CD4-positive, alpha-beta T cell treated with Interleukin-6 at 100 ng/mL for 8 hours (primary cell): ENCODE measurements around the gene UBXN10.

ENCODE experiments used
- DNase-seq: peaks from one replicate; pipeline ENCODE4 v3.0.0-alpha.2; 2020; ENCODE audit warnings: mixed read lengths, low spot score

UBXN10 gene, protein sequence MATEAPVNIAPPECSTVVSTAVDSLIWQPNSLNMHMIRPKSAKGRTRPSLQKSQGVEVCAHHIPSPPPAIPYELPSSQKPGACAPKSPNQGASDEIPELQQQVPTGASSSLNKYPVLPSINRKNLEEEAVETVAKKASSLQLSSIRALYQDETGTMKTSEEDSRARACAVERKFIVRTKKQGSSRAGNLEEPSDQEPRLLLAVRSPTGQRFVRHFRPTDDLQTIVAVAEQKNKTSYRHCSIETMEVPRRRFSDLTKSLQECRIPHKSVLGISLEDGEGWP

DNA sequence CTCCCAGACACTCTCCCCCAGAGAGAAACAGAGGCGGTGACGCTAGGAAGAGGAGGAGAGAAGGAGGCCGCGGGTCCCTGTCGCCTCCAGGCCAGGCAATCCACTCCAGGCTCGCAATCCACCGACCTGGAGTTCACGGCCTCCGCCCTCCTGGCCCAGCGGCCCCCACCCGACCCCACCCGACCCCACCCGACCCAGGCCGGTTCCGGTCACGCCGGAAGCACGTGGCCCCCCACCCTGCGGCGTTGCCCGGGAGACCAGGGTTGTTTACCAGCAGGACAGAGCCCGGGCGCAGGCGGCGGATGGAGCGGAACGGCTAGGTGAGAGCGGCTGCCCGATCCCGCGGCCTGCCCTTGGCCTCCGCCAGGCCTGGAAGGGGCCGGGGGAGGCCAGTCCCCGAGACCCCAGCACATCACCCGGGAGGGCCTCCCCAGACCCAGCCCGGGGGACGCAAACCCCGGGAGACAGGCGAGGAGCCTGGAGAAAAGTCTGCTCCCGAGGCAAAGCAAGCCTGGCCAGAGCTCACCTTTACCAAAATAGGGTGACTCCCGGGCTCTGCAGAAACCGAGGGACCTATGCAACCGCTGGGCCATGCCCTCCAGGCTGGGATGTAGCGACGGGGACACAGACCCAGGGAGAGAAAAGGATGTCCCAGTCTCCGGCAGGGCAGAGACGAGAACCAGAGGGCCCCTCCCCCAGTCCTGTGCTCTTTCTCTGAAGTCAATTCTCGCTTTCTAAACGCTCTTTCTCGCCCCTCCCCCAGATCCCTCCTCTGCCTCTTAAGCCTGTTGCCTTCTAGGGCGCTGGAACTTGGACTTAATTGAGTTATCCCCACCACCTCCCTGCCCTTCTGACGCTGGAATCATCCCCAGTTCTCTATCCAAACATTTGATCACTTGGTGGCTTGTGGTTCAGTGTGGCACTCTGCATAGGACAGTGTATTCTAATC lies at the start of gene UBXN10, which contains the start of gene PLA2G2C:
Gene UBXN10 (plus strand): TSS at position 263 of the 949 bp plus-strand sequence. CDS start 4,466 bp downstream, outside the sequence.
Gene PLA2G2C (minus strand): TSS at position 685 of the 949 bp plus-strand sequence. CDS start 9,155 bp downstream, outside the sequence.
- peak; percentile 38 for DNase-seq

DNA sequence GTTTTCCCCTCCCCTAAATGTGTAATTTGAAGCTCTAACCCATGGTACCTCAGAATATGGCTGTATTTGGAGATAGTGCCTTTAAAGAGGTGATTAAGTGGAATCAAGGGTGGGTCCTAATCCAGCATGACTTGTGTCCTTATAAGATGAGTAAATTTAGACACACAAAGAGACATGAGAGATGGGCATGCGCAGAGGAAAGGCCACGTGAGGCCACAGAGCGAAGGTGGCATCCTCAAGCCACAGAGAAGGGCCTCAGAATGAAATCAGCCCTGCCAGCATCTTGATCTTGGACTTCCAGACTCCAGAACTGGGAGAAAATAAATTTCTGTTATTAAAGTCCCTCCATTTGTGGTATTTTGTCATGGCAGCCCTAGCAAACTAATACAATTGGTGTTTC lies 49.6 kb upstream of the UBXN10 start:
- no peak for DNase-seq

DNA sequence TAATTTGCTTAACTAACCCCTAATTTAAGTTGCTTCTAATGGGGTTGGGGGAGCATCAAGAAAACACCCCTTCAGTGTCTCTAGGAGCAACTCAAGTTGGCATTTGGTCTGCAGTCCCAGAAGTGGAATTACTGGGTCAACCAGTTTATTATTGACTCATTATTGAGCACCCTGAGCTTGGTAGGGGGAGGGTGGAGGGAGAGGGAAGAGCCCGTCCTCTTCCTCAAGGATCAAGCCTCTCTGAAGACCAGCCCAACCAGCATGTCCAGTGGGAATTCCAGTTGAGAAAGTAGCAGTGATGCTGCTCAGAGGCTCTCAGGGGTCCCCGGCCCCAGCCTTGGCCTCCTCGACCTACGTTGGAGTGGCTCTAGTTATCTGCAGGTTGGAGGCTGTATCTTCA lies 48.8 kb upstream of the UBXN10 start:
- DNase-seq = no peak

DNA sequence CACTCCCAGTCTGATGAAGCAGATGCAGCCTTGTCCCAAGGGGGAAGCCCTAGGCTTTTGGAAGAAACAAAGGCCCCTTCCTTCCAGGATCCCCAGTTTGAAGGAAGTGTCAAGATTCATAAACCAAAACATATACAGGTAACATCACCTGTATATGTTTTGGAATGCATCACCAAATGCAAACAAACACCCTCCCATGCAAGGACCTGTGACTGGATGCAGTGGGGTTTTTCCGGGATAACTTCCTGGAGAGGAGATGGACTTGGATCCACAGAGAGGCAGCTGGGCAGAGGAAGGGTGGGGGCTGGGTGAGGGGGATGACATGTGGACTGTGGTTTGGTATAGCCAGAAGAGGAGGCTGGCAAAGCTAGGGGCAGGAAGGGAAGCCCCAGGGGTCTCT lies 48.3 kb upstream of the UBXN10 start:
- DNase-seq = no peak

DNA sequence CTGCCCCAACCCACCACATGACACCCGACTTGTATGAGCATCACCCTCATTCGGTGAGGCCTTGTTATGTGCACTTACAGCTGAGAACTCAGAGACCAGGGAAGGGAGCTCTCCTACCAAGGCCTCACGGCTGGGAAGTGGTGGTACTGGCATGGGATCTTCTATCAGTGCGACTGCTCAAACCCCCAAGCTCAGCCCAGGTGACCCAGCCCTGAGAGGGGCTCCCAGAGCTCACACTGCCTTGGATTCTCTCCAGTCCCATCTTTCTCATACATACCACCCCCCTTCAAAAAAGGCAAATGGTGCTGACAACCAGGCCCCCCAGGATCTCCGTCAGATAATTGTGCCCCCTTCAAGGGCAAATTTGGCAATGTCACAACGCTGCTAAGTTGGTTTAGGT lies 47.5 kb upstream of the UBXN10 start:
- no peak for DNase-seq

DNA sequence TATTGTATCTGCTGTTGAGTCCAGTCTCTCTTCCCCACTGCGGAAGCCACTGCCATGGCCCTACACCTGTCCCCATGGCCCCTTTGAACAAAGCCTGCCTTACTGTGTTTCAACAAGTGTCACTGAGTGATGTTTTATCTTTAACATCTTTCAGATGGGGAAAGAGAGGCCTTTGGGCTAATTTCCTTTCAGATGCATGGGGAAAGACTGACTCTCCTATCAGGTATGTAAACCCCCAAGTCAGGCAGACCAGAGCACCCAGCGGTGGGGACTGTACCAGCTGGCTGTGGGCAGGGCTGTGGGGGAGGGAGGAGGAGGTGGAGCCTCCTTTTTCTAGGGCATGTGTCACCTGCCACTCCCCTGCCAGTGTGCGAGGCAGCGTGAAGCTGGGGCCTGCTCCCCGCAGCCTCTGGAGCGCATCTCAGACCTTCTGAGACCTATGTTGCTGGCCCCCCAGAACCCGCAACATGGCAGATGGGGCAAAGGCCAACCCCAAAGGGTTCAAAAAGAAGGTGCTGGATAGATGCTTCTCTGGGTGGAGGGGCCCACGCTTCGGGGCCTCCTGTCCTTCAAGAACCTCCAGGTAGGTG lies 46.8 kb upstream of the UBXN10 start, which contains the start of gene PLA2G2F:
Gene PLA2G2F (plus strand): TSS at position 363 of the 590 bp plus-strand sequence. CDS start 105 bp downstream, at position 468.
- DNase-seq = no peak

DNA sequence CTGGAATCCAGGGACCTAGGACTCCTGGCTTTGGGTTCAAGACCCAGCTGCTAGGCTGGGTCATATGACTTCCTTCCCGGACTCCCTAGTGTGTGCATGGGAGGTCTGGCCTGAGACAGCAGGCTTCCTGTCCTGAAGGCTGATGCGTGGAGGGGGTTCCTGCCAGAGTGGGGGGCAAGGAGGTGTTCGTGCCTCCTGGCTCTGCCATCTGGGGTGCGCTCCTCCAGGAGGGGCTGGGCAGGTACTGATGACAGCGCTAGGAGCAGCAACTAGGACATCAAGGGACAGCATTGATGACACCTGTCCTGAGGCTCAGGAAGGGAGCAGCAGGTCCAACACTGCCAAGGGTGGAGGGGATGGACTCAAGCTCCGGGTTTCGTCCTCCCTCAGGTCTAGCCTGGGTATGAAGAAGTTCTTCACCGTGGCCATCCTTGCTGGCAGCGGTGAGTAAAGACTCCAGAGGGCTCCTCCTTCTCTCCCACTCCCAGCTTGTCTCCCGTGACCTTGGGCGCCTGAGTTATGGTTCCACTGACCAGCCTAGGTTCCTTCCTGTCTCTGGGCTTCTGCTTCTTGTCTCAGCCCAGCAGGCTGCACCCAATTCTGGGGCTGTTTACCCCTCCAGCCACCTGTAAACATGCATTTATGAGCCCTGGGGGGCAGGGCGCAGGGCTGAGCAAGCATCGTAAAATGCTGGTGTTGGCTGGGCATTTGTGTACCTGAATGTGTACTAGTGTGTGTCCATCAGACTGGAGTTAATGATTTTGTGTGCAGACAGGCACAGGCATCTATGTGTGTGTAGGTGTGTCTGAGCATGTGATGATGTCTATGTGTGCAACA lies 45.9 kb upstream of the UBXN10 start:
- DNase-seq = no peak

DNA sequence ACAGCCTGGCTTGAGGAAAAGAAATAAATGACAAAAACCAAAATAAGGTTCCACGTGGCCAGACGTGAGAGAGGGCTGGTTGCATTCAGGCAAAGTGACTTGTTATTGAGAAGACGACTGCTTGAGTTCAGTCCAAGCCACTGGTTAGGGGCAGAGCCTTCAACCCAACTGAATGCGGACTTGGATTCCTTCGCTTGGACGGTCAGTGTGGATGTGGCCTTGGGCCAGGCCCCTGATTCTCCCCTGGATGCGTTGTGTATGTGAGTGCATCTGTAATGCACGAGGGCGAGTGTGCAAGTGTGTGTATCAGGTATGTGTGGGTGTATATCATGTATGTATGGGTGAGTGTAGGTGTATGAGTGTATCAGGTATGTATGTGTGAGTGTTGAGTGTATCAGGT lies 44.9 kb upstream of the UBXN10 start:
- DNase-seq = no peak

DNA sequence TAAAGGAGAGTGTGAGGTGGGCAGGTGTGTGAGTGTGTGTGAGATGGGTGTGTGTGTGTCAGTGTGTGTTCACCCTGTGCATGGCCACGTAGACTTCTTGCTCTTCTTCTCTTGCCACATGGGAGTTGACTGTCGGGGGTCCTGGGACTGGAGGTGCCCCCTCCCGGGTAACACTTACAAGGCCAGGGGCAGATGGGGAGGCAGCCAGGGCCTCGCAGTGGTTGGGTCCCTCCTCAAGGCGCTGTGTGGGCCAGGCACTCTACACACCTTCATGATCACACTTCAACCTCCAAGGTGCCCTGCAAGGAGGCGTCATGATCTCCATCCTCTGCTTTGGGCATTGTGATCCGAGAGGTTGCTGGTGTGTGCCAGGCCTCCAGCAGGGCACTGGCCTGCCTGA lies 44.4 kb upstream of the UBXN10 start:
- no peak for DNase-seq

DNA sequence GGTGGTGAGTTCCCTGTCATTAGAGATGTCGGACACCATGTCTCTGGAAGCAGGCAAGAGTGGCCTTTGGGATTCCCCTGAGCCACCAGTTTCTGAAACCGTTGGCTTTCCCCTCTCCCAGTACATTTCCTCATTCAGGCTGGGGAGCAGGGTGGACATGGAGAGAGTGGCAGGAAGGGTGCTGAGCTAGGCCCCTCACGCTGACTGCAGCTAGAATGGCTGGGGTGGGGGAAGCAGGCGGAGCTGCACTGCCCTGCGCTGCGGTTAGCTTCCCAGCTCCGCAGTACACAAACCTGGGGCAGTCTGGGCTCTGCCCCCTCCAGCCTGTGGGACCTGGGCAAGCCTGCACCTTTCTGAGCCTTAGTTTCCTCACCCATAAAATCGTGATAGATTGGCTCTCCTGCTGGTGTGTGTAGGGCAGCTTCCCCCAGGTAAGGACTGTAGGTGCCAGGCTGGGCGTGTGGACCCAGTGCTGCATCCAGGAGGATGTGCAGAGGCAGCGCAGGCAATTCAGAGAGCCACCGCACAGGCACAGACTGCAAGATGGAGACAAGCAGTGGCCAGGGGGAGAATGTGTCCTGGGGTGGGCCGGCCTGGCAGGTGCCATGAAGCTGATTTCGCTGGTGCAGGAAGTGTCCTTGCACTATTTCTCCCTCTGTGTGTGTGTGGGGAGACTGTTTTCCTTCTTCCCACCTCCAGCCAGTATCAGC lies 43.7 kb upstream of the UBXN10 start:
- no peak for DNase-seq

DNA sequence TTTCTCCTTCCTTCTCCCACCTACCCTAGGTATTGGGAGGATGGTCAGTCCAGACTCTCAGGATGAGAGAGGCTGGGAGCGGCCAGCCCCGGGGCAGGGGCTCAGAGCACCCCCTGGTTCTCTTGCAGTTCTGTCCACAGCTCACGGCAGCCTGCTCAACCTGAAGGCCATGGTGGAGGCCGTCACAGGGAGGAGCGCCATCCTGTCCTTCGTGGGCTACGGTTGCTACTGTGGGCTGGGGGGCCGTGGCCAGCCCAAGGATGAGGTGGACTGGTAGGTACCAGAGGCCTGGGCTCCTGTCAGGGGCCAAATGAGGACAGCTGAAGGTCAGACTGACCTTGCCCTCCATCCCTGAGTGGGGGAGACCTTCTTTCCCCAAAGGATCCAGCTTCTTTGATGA lies 42.6 kb upstream of the UBXN10 start:
- no peak for DNase-seq

DNA sequence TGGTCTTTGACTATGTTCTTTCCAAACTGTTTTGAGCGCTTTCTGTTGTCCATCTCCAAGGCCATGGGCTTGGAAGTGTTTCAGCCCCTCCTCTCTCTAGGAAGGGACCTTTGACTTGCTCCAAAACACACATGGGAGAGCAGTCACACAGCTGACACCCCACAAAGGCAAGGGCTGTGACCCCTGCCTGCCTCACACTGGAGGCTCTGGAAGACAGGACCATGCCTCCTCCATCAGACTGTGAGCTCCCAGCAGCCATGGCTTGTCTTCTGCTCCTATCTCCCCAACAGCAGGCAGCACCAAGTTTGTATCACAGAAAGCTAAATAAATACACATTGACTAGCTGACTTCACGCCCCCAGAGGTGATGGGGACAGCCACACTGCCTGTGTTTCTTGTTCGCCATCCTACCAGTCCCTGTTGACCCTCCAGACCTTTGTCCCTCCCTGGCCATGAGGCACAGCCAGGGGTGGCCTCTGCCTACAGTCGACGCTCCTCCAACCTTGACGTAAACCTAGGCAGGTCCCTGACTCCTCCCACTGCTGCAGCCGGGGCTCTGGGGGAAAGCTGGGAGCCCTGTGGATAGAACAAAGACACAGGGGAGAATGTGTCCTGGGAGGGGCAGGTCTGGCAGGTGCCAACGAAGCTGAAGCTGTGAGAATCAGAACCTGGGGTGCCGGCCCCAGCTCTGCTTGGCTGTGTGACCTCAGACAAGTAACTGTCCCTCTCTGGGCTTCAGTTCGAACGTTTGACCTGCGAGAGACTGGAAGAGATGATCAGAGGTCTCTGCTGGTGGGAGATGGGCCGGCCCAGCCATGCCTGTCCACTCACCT lies 41.9 kb upstream of the UBXN10 start:
- DNase-seq = no peak

DNA sequence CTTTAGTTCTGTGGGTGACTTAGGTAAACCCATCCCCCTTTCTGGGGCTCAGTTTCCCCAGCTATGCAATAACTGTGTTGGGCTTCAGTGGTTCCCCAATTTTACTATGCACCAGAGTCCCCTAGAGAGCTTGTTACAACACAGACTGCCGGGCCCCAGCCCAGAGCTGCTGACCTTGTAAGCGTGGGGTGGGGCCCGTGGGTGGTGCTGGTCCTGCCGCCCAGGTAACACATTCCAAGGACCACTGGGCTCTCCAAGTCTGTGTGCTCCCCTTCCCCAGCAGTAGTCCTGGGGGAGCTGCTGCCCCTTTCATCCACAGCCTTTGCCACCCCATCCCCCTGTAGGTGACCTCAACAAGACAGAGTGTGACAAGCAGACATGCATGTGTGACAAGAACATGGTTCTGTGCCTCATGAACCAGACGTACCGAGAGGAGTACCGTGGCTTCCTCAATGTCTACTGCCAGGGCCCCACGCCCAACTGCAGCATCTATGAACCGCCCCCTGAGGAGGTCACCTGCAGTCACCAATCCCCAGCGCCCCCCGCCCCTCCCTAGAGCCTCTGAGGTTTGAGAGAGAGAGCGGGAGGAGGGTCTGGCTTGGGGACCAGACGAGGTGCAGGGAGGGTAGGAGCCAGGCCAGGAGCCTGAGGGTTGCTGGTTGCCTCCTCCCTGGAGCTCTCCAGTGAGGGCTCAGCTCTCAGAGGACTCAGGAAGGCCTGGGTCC lies 37.9 kb upstream of the UBXN10 start:
- no peak for DNase-seq

DNA sequence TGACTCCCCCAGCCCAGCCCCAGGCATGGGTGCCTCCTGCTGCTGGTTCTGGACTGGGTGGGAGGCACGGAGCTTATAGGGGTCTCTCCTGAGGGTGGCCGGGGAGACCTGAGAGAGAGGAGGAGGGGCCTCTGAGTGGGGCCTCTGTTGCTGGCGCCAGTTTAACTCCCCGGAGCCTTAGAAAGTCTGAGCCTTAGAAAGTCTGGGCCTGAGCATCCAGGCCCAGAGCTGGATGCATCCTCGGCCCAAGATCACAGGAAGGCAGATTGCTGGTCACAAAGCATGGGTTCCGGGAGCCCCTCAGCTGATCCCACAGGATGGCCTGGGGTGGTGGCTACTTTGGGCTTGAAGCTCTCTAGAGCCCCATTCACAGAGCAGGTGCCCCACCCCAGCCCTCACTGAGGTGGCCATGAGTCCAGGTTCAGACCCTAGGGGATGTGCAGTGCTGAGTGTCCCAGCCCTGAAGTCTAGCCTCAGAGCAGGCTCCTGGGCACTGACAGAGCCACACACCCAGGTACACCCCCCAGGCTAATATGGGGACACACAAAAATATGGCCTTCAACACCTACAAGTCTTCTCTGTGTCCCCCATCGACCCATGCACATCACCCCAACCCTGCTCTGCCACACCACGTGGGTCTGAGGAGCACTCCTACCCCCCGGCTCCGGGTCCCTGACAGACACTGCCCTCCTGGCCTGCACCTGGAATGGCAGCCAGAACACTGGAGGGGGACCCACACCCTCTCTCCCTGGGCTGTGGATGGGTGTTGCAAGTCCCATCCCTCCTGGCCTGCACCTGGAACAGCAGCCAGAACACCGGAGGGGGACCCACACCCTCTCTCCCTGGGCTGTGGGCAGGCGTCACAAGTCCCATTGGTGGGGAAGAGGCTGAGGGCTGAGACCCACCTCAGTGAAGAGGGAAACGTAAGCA lies 37.1 kb upstream of the UBXN10 start:
- DNase-seq = no peak

DNA sequence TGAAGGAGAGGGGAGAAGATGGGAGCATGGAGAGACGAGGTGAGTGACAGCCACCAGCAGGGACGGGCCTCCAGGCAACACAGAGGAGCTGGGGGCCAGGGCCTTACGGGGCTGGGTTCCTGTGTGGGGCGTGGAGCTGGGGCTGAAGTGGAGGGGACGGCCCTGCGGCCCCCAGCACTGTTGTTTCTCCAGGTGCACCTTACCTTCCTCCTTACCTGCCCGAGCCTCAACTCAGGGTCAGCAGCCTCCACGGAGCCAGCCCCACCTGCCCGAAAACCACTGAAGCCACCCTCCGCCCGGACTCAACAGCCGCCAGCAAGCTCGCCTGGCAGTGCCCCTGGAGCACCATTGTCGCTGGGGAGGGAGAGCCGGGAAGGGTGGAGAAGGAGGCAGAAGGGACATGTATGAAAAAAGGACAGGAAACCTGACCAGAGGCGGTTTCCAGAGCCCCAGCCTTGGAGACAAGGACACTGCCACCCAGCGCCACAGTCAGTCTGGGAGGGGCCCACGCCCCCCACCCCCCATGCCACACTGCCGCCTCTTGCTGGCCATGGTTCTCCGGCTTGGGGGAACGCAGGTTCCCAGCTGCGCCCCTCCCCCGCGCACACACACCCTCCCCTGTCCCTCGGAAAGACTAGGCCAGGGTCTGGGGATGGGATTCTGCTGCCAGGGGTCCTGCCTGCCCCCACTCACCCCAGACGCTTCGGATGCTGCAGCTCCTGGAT lies 36.1 kb upstream of the UBXN10 start:
- no peak for DNase-seq

DNA sequence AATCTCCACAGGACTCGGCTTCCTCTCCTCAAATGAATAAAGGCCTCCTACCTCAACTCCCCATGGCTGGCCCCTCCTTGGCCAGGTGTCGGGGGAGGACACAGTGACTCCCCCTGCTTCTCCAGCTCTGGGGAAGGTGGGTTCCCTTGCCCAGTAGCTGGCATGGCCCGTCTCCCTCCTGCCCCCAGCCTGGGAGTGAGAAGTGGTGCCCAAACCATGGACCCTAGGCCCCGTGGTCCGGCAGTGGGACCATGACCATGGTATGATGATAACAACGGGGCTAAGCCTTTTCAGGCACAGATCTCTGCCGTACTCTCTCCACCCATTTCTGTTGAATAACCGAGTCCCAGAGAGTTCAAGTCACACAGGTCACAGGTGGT lies 35.6 kb upstream of the UBXN10 start:
- DNase-seq = no peak

DNA sequence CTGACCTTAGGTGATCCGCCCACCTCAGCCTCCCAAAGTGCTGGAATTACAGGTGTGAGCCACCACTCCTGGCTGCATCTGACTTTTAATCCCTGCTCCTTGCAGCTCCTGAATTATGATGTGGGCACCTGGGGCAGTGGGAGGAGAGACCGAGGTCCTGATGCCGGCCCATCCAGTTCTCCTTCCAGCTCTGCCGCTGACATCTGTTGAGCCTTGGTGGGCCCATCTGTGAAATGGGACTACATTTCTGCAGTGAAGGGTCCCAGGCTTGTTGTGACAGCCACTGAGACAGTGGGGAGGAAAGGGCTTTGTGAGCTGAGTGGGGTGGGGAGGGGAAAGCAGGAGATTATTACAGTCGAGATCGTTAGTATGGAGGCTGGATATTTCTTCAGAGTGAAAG lies 34.9 kb upstream of the UBXN10 start:
- DNase-seq = no peak
